Skin of body (tissue), 2 donors: ENCODE measurements around the gene TSNAXIP1. TPM values are rescaled to one million over a fixed set of nuclear protein-coding genes. Genes with fewer than 3 reads are reported as not detected.

Source experiments
- DNase-seq: peaks from one replicate; lab custom pipeline; 2025; lab: John Stamatoyannopoulos, UW
- total RNA-seq: library from RNA; depleted of rRNA; stranded (reverse); fragments of >200 nt; gene quantifications from one replicate; pipeline ENCODE4 v1.2.3, GENCODE V29; 2014

Gene TSNAXIP1, protein sequence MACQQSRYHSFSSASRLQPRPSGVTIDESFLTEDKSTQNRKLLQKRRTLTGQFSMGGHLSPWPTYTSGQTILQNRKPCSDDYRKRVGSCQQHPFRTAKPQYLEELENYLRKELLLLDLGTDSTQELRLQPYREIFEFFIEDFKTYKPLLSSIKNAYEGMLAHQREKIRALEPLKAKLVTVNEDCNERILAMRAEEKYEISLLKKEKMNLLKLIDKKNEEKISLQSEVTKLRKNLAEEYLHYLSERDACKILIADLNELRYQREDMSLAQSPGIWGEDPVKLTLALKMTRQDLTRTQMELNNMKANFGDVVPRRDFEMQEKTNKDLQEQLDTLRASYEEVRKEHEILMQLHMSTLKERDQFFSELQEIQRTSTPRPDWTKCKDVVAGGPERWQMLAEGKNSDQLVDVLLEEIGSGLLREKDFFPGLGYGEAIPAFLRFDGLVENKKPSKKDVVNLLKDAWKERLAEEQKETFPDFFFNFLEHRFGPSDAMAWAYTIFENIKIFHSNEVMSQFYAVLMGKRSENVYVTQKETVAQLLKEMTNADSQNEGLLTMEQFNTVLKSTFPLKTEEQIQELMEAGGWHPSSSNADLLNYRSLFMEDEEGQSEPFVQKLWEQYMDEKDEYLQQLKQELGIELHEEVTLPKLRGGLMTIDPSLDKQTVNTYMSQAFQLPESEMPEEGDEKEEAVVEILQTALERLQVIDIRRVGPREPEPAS
- total RNA-seq = 0.59 TPM

DNA sequence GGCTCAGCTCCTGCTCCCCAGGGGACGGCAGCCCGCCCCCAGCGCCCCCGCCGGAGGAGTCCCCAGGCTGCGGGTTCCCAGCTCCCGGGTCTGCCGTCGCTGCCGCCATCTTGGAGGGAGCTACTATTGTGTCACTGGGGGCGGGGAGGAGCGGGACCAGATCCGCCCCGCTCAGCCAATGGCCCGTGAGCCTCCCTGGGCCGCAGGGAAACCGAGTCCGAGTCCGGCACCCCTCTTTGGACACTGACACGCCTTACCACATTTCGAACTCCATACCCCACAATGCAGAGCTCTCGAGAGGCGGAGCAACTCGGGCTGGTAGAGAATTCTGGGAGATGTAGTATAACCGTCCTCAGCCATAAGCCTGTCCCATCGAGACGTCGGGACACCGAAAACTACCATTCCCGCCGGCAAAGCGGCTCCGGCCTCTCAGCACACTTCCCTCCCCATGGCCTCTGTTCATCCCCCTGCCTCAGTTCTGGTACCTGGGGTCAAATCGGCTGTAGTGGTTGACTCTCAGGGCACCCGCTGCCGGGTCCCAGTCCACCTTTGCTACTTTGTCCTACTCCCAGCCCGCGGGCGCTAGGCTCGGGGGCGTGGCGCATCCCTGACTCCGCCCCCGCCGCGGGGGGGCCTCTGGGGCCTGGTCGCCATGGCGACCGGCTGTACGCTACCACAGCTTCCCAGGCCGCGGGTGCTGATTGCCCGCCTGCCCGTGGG lies at the start of gene TSNAXIP1, which contains the start of gene RANBP10:
Gene TSNAXIP1, plus strand, starts transcription at position 462 of the 720 bp plus-strand sequence. CDS start 261 bp downstream, outside the sequence.
Gene RANBP10, minus strand, starts transcription at position 133 of the 720 bp plus-strand sequence. Its CDS starts 24 bp downstream, at position 109.
- DNase-seq = peak; percentile 99

DNA sequence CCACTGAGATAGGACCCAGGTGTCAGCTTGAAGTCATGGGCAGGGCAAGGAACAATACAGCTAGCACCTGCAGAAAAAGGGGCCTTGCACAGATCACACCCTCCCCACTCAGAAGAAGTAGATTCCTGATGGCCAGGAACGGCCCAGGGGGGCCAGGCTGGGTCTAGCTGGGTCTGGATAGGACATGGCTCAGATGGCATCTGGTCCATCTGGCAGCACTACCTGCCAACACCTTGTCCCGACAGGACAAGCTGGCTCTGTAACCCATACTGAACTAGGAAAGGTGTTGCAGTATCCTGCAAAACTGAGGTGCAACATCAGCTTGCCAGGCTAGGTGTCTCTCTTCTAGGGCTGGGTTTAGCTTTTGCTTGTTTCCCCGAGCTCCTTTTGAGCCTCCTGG lies 48.7 kb upstream of the TSNAXIP1 start:
- DNase-seq = no peak

DNA sequence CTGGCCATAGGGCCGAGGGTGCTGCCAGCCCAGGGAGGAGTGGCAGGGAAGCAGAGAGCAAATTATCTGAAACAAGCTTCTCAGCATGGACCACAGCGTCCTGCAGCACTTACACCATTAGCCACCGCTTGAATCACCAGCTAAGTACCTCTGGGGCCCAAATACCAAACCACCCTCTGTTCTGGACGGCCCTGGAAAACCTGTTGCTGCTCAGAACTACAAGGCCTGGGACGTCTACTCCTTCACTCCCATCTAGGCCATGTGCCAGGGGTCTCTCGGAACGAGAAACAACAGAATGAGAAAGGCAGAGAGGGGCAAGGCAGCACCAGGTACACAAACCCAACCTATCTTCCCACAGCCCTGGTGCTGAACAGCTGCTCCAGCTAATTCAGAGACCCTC lies 47.7 kb upstream of the TSNAXIP1 start:
- no peak for DNase-seq

DNA sequence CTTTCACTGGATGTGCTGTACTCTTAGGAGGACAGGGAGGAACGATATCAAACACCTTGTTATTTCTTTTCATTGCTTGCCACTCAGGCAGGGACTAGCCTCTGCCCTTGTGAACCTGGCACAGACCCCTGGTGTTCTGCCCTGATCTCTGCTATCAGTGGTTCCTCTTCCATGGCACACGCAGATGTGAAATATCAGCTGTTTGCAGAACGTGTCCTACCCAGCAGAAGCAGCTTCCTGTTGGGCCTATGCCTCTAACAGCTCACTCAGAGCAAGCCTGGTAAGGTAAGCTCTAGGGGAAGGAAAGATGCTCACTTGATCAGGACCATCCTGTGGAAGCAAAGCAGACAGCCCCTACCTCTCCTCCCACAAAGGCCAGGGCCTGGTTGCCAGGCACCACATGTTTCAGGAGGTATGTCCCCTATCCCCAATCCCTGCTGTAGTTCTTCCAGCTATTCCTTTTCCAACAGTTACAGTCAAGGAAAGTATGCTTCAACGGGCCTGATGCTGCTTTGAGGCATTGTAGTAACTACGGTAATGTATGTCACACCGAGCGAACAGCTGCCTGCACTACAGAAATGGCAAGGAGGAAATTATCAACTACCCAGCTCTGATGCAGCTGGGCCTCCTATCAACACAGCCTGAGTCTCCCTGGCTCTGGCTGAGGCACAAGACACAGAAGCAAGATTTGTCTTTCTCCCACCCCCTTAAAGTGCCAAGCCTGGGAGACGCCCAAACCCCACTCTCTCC lies 46.3 kb upstream of the TSNAXIP1 start:
- DNase-seq = no peak

DNA sequence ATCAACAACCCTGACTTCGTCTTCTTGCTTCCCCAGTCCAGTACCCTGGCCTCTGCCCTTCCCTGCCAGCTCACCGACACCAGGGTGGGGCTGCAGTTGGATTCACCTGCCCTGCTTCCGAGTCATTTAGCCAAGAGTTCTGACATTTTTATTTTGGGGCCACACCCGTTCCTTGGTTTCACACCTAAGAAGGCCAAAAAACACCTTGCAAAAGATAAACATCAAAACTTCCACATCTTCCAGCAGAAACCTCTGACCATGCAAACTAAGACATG lies 45.8 kb upstream of the TSNAXIP1 start:
- no peak for DNase-seq

DNA sequence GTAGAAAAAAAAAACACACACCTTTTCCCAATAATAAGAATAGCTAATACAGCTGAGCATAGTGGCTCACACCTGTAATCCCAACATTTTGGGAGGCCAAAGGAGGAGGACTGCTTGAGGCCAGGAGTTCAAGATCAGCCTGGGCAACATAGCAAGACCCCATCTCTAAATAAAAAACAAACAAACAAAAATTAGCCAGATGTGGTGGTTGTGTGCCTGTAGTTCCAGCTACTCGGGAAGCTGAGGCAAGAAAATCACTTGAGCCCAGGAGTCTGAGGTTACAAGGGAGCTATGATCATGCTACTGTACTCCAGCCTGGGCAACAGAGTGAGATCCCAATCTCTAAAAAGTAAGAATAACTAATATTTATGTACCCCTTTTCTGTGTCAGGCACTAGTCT lies 44.8 kb upstream of the TSNAXIP1 start:
- DNase-seq = no peak

DNA sequence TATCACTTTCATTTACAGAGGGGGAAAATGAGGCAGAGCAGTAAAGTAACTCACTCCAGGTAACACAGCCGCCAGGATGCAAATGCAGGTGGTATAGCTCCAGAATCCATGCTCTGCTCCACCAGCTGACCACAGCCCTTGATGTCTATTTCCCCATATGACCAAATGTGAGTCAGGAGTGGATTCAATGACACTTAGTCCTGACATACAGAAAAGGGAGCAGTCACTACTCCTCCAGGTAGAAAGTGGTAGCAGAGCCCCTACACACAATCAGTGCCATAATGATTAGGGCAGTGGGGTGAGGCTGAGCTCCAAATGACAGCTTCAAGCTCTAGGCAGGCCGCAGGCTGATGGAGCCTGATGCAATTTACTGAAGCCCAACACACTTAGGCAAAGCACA lies 44.3 kb upstream of the TSNAXIP1 start:
- DNase-seq = no peak

DNA sequence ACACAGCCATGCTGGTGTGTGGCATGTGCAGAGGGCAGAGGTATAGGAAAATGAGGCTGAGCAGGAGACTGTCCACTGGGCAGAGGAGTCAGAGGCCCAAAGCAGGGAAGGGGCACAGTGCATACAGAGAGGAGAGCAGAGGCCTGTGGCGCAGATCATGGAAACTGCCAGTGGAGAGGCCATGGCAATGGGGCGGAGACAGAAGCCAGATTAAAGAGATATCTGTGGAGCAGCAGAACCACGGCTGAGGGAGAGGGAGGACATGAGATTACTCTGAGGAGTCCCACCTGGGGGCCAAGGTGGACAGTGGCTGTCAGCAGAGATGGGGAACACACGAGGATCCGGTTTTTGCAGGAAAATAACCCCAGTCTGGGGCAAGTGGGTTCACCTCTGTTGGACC lies 43.6 kb upstream of the TSNAXIP1 start:
- no peak for DNase-seq

DNA sequence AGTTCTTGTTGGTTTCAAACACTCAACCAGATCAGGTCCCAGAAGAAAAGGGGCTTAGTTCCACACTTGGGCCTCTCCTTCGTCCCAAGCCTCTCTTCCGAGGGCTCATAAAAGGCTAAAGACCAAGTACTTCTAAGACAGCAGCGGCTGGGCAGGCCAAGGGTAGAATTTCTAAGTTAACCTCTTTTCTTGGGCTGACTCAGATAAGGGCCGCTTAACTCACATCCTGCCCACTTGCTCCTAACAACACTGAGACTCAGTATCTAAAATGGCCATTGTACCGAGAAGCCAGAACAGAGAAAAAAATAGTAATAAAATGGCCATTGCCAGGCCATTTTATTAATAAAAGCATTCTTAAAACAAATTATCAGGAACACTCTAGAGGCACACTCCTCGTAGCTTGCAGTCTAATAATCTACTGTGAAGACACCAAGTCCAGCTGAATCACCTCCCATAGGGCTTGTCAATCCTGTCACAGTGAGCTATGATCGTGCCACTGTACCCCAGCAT lies 42.5 kb upstream of the TSNAXIP1 start:
- DNase-seq = no peak

DNA sequence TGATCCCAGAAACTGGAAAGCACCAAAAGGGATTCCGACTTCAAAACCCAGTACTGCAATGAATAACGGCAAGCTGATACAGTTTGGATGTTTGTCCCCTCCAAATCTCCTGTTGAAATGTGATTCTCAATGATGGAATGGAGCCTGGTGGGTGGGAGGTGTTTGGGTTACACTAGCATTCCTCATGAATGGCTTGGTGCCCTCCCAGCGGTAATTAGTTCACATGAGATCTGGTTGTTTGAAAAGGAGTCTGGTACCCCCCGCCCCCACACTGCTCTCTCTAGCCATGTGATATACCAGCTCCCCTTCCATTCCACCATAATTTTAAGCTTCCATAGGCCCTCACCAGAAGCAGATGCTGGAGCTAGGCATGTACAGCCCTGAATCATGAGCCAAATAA lies 40.4 kb upstream of the TSNAXIP1 start:
- no peak for DNase-seq

DNA sequence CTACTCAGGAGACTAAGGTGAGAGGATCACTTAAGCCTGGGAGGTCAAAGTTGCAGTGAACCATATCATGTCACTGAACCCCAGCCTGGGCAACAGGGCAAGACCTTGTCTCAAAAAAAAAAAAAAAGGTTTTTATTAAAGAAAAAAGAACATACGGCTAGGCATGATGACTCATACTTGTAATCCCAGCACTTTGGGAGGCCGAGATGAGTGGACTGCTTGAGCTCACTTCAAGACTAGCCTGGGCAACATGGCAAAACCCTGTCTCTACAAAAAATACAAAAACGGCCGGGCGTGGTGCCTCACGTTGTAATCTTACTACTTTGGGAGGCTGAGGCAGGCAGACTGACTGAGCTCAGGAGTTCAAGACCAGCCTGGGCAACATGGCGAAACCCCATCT lies 38.7 kb upstream of the TSNAXIP1 start:
- no peak for DNase-seq

DNA sequence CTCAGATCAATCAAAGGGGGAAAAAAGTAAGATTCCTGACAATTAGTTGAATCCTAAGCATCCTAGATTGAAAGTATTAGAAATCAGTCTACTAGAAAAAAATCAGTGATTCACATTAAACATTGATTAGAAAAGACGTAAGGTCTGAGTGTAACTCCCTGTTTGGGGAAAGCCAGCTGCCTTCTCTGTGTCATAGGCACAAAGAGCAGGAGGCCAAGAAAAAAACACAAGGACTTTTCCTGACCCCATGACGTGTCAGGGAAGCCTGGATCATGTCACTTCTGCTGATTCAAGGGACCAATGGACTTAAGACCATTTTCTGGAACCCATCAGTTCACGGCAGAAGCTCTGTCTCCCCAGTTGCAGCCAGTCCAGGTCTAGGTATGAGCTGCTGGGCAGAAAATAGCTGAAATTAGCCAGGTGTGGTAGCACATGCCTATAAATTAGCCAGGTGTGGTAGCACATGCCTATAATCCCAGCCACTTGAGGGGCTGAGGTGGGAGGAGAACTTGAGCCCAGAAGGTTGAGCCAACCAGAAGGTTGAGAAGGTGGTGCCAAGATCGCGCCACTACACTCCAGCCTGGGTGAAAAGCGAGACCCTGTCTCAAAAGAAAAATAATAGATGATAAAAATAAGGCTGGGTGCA lies 36.2 kb upstream of the TSNAXIP1 start:
- DNase-seq = no peak

DNA sequence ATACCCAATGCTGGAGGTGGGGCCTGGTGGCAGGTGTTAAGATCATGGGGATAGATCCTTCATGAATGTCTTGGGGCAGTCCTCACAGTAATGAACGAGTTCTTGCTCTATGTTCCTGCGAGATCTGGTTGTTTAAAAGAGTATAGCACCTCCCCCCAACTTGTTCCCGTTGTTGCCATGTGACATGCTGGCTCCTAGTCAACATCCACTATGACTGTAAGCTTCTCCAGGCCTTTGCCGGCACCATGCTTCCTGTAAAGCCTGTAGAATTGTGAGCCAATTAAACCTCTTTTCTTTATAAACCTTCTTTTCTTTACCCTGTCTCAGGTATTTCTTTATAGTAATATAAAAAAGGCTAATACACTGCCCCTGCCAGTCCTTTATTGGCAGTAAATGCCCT lies 33.6 kb upstream of the TSNAXIP1 start:
- no peak for DNase-seq

DNA sequence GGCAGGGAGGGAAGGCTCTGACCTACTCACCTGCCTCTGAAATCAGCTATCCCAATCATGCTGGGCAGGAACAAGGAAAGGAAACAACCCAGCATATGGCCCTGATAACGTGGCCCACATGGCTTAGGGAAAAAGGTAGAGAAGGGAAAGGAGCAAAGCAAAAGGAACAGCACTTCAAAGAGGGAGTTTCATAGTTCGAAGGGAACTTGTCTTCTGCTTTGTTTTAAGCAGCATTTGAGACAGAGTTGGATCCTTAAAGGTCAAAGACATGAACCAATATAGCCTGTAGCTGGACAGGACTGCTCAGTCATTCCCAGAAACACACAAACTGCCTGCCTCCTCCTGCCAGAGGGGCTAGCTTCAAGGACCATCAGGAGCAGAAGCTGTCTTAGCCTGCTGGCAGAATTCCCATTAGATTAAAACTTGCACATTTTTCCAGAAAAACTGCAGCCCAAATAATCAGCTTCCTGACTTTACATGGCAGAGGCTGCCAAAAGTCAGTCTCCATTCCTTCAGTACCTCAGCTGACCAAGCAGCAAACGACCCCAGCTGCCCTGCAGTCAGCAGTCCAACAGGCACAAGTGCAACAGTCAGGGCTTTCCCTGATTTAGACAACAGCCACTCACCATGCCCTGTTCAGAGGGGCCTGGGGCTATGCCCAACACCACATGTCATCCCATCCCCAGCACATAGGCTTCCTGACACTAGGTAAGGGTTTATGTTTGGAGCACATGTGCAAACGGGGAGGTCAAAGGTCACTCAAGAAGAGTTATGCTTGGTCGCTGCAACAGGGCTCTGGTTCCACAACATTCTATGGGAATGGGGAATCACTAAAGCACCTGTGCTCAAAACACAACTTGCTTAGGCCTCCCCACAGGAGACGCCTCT lies 32.9 kb upstream of the TSNAXIP1 start:
- DNase-seq = no peak

DNA sequence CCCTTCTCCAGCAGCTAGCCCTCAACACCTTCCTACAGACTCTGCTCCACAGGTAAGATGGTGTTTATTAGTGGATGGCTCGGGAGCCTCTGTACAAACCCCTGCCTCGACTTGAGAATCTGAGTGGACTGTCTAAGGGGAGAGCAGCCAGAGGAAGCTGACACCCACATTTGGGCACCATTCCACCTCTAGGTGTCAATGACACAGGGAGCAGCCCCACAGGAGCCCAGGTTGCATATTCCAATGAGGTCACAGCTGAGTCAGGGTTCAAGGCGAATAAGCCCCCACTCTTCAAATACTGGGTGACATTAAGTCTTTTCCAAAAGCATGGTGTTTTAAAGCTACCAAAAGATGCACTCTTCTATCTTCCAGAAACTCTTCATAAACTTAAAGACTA lies 32.2 kb upstream of the TSNAXIP1 start:
- no peak for DNase-seq

DNA sequence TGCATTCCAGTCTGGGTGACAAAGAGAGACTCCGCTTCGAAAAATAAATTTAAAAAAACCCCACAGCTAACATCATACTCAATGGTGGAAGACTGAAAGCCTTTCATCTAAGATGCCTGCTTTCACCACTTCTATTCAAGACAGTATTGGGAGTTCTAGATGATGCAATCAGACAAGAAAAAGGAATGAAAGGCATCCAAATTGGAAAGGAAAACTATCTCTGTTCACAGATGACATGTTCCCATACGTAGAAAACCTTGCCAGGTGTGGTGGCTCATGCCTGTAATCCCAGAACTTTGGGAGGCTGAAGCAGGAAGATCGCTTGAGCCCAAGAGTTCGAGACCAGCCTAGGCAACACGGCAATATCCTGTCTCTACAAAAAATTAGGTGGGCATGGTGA lies 31.4 kb upstream of the TSNAXIP1 start:
- no peak for DNase-seq

DNA sequence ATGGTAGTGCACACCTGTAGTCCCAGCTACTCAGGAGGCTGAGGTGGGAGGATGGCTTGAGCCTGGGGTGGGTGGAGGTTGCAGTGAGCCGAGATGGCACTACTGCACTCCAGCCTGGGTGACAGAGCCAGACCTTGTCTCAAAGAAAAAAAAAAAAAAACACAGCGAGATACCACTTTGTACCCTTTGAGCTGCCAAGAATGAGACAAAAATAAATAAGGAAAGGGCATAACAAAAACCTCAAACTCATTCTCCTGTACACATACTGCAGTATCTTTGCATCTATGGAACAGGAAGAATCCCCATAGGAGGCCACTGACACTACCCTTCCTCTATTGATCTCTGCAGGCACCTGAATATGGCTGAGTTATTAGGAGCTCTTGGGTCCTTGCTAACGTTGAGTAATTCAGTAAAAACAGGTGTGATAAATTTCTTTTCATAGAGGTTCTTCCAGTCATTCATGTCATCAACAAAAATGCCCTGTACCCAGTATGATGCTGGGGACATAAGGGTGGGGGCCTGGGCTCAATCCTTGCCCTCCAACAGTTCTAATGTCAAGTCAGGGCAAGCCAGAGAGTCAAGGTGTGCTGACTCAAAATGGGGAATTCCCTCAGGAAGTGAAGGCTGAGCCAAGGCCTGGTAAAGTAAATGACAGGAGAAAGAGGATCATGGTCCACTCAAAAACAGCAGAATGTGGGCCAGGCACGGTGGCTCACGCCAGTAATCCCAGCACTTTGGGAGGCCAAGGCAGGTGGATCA lies 27.3 kb upstream of the TSNAXIP1 start:
- DNase-seq = no peak

DNA sequence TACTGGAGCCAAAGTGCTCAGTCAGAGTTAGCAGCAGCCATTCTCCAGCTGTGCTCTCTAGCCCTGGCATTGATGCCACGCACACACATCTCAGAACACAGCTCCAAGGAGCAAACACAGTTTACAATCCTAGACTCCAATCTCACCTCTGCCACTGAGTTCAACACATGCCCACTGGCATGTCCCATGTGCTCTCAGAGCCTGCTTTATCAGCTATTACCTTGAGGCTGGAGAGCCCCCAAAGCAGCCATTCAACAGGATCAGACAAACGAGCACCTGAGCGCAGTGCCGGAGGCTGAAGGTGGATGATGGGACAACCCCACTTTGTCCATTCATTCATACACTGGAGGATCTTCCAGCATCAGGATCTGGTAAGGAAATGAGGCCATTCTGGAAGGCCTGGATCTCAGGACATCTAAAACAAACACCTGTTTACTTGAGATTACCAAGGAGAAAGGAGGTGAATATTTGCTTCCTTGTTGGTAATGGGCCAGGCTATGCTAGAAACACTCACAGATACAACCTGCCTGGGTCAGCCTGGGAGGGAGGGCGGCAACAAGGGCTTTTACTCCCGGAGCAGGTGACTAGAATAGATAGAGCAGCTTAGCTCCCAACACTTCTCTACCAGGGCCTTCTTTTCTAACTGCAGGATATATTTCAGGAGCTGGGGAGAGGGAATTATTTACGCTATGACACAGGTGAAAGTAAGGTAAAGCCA lies 25.7 kb upstream of the TSNAXIP1 start:
- DNase-seq = no peak

DNA sequence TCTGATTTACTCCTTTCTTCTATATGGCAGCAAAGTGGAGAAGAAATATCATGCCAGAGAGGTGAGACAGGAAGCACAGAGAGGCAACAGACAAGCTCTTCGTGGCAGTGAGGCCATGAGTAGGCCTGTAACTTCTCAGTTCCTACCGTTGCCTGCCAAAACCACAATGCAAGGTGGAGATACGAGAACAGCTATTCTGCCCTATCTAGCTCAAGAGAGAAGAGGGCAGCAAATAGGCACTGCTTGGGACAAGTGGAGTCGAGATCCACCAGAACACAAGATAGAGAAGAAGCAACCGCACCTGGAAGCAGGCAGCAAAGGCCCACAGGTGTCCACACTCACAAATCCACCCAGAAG lies 25.1 kb upstream of the TSNAXIP1 start:
- DNase-seq = no peak
